MM.1S (cell line): ENCODE measurements around the gene PPM1E.

ENCODE experiments used
- CTCF ChIP-seq: fragments of 300-600 bp; sonication (generic); IDR thresholded peaks from 2 replicates; pipeline ENCODE4 v1.5.1; 2016; ENCODE audit warnings: antibody characterized with exemption, low read length, mixed read lengths
- EZH2phosphoT487 ChIP-seq: fragments of 300-600 bp; sonication (generic); IDR thresholded peaks from 2 replicates; pipeline ENCODE4 v1.6.1; 2018; ENCODE audit warnings: antibody characterized with exemption, low read length

DNA sequence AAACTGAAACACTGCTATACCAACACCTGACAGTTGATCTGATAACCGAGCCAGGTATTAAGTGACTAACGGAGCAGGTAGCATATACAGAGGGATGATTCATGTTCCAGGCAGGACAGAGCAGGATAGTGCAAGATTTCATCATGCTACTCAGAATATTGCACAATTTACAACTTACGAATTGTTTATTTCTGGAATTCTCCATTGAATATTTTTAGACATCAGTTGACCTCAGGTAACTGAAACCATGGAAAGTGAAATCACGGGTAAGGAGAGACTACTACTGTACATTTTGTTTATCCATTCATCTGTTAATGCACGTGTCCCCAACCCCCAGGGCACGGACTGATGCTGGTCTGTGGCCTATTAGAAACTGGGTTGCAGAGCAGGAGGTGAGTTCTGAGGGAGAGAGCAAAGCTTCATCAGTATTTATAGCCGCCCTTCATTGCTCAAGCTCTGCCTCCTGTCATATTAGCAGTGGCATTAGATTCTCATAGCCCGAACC lies 14.5 kb upstream of the PPM1E start:
- TF ChIP-seq EZH2phosphoT487, result no peak
- no peak for TF ChIP-seq CTCF
